Left lung (tissue), 10 donors: ENCODE data around the gene ANKRD10. TPM values are rescaled to one million over a fixed set of nuclear protein-coding genes. Genes with fewer than 3 reads are reported as not detected.
"Not testable (repeated sequence)": the region's sequence is repeated elsewhere in the genome, so short reads cannot be mapped to it uniquely, and the experiment has no call there.

Source experiments
- ATAC-seq: fragments of 200-7000 bp; cut with Tn5 transposase; one replicate; pipeline ENCODE4 v1.9.1; 2020; ENCODE audit warnings: moderate library complexity
- DNase-seq, 4 donors: peaks; one replicate each; pipeline ENCODE4 v3.0.0-alpha.2; 2013 to 2020
- H3K27ac ChIP-seq, 2 donors: fragments of 200-600 bp; sonication (generic) in 1 of 2; one replicate each; pipeline versions ENCODE4 v1.5.0 to v1.8.0; 2020 to 2021
- H3K27me3 ChIP-seq, 2 donors: fragments of 200-600 bp; sonication (generic) in 1 of 2; one replicate each; pipeline versions ENCODE4 v1.5.0 to v1.8.0; 2020 to 2021
- H3K36me3 ChIP-seq, 2 donors: fragments of 200-600 bp; sonication (generic) in 1 of 2; one replicate each; pipeline versions ENCODE4 v1.5.0 to v1.8.0; 2020 to 2021
- H3K4me1 ChIP-seq, 2 donors: fragments of 200-600 bp; one replicate each; pipeline ENCODE4 v1.8.0; 2021
- H3K4me3 ChIP-seq, 2 donors: fragments of 200-600 bp; sonication (generic) in 1 of 2; one replicate each; pipeline versions ENCODE4 v1.5.0 to v1.8.0; 2020 to 2021; ENCODE audit warnings: mild to moderate bottlenecking in 1 of 2
- H3K9me3 ChIP-seq, 2 donors: fragments of 200-600 bp; sonication (generic) in 1 of 2; one replicate each; pipeline versions ENCODE4 v1.5.0 to v1.8.0; 2020 to 2021
- CTCF ChIP-seq, 2 donors: fragments of 200-600 bp; sonication (generic) in 1 of 2; IDR thresholded peaks; one replicate each; pipeline versions ENCODE4 v1.5.0 to v1.8.0; 2021; ENCODE audit warnings: antibody characterized with exemption in 2 of 2
- intact Hi-C, 2 donors: fragments of 100-400 bp; cut with DNase I; formaldehyde crosslinking; loops; one replicate each; pipeline versions ENCODE4 v1.11.2 to v1.14.2; 2022
- polyA plus RNA-seq, 6 donors: library from polyadenylated mRNA; unstranded; fragments of 120-200 nt; gene quantifications; one replicate each; pipeline ENCODE4 v1.2.1, GENCODE V29; 2013; ENCODE audit not compliant: insufficient read length in 6 of 6
- total RNA-seq, 2 donors: library from RNA; stranded (reverse); fragmentation: NEBNext Ultra II Directional; extraction: Animal tissue kit (Norgen Biotek cat#: 25700); gene quantifications; one replicate each; pipeline ENCODE4 v1.2.1, GENCODE V29; 2021
- donor health status: DM: no; HTN: yes; CAD: no.
- donor health status: DM: no; HTN: no; CAD: no.

ANKRD10 gene
- total and polyA plus RNA-seq, 8 donors, result 101 to 489 (median 426) TPM

DNA sequence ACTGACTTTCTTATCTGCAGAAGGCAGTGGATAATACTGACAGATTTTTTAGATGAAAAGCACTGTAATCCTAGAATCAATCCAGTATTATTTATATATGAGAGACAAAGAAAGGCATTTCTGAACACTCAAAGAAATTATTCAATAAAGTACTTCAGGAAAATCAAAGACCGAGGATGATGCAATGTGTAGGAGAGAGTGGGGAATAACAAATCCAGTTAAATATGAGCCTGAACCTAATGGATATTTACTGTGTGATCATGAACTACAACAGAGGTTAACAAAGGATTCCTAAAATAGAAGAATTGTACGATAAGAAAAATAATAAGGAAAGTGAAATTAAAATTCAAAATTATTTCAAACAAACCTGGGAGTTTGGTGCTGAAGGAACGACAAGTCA, 69.3 kb downstream of the ANKRD10 start:
- no peak for DNase-seq
- Histone ChIP-seq H3K4me1 (no peaks in the 10 kb centered on the region), H3K36me3 (no peaks in the 10 kb centered on the region), H3K27me3 (peaks cover 0 to 7% of the 10 kb centered on the region in 2 donors), H3K4me3 (no peak overlapping the region), H3K9me3 (no peaks in the 10 kb centered on the region), H3K27ac (no peak overlapping the region)
- no peak for TF ChIP-seq CTCF (IDR thresholded peaks at IDR 0.05)
- no peak for ATAC-seq
- intact Hi-C loops, result no loop called here

DNA sequence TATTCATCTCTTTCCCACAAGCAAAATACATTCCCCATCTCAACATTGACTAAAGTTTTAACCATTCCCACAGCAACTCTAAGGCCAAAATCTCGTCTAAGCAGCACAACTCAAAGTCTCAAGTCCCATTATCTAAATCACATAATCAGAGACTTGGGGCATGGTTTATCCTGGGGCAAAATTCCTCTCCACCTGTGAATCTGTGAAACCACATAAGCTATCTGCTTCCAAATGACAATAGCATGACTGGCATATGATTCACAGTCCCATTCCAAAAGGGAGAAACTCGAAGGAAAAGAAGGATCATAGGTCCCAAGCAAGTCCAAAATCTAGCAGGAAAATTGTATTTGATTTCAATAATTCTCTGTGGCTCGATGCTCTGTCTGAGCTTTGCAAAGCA, 73.0 kb downstream of the ANKRD10 start:
- no peak overlapping the region for H3K4me3 ChIP-seq
- no peak overlapping the region for H3K27ac ChIP-seq
- ATAC-seq, result no peak
- intact Hi-C loops, result no loop called here
- H3K27me3 ChIP-seq, result no peaks in the 10 kb centered on the region
- H3K36me3 ChIP-seq, result no peaks in the 10 kb centered on the region
- H3K9me3 ChIP-seq, result no peaks in the 10 kb centered on the region
- no peak for DNase-seq
- no peaks in the 10 kb centered on the region for H3K4me1 ChIP-seq
- no peak for TF ChIP-seq CTCF (IDR thresholded peaks at IDR 0.05)

- Histone ChIP-seq H3K27me3 (no peaks in the 10 kb centered on the region), H3K36me3 (no peaks in the 10 kb centered on the region), H3K27ac (no peak overlapping the region), H3K4me3 (no peak overlapping the region), H3K4me1 (no peaks in the 10 kb centered on the region), H3K9me3 (no peaks in the 10 kb centered on the region)
- no peak for TF ChIP-seq CTCF (IDR thresholded peaks at IDR 0.05)
- intact Hi-C loops, result no loop called here
- DNase-seq, result no peak
- ATAC-seq, result no peak
These were observed 73.5 kb downstream of the ANKRD10 start for GRCh38 chr13:110841406-110841805.

GRCh38 chr13:110838867-110839538, 75.9 kb downstream of the ANKRD10 start:
- Histone ChIP-seq H3K27me3 (no peaks in the 10 kb centered on the region), H3K9me3 (no peaks in the 10 kb centered on the region), H3K4me3 (no peak overlapping the region), H3K27ac (no peak overlapping the region), H3K4me1 (no peaks in the 10 kb centered on the region), H3K36me3 (no peaks in the 10 kb centered on the region)
- intact Hi-C loops, result no loop called here
- no peak for ATAC-seq
- DNase-seq, result no peak
- TF ChIP-seq CTCF (IDR thresholded peaks at IDR 0.05), result no peak

DNA sequence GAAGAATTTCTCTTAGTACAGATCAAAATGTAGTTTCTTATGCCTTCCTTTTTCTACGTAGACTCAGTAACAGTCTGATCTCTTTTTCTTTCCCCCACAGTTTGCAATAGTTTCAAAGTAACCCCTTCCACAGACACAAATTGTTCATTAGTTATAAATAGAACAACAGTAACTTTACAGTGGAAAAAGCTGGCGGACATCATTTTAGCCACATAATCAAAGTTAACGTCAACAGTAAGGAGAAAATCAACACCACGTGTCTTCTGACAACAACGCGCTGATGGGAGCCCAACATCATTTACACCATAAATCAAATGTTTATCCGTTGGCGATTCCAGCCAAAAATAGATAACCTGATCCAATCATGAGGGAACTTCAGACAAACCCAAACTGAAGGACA, 76.8 kb downstream of the ANKRD10 start:
- H3K9me3 ChIP-seq, result no peaks in the 10 kb centered on the region
- TF ChIP-seq CTCF (IDR thresholded peaks at IDR 0.05), result no peak
- no peaks in the 10 kb centered on the region for H3K36me3 ChIP-seq
- DNase-seq (peak in 2 of 4 donors; percentile 12 to 35), ATAC-seq (no peak)
- intact Hi-C loops, result no loop called here
- H3K4me3 ChIP-seq, result no peak overlapping the region
- H3K27me3 ChIP-seq, result no peaks in the 10 kb centered on the region
- no peaks in the 10 kb centered on the region for H3K4me1 ChIP-seq
- H3K27ac ChIP-seq, result no peak overlapping the region

DNA sequence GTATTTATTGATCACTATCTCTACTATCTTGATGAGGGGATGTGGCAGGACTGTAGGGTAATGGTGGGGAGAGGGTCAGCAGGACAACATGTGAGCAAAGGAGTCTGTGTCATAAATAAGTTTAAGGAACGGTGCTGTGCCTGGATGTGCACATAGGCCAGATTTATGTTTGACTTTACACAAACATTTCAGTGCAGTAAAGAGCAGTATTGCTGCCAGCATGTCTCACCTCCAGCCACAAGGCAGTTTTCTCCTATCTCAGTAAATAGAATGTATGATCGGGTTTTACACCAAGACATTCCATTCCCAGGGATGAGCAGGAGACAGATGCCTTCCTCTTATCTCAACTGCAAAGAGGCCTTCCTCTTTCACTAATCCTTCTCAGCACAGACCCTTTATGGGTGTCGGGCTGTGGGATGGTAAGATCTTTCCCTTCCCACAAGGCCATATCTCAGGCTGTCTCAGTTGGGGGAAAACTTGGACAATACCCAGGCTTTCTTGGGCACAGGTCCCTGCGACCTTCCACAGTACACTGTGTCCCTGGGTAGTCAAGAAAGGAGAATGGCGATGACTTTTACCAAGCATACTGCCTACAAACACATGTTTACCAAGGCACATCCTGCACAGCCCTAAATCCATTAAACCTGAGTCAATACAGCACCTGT, 77.3 kb downstream of the ANKRD10 start:
- intact Hi-C loops, ATAC-seq, DNase-seq, H3K27me3 ChIP-seq, H3K36me3 ChIP-seq, H3K27ac ChIP-seq, H3K9me3 ChIP-seq, H3K4me3 ChIP-seq, H3K4me1 ChIP-seq: not testable (repeated sequence)
